ENCODE results near the gene MBD6. TPM values are rescaled to one million over a fixed set of nuclear protein-coding genes. Genes with fewer than 3 reads are reported as not detected.

Gene MBD6
- total and polyA plus RNA-seq, 2 donors, result 5.6 to 60.5 TPM

GRCh38 chr12:57549909-57550640 lies 27.5 kb downstream of the MBD6 start, which contains the start of gene KIF5A:
Gene KIF5A, plus strand, starts transcription at chr12:57550044. Its CDS starts 228 bp downstream, at chr12:57550272.
- H3K4me3 ChIP-seq (ENCODE audit: low read length in 2 of 2), result peak within 1 kb of the TSS; percentile 6 to 47
- 9% methylated on average over 52 of the region's 52 CpGs for WGBS
- peaks cover 0 to 8% of the 10 kb centered on the region in 2 donors for H3K9me3 ChIP-seq (ENCODE audit: control insufficient read depth in 2 of 2, insufficient read depth in 1 of 2, low read length in 1 of 2)
- H3K27me3 ChIP-seq (ENCODE audit: control insufficient read depth in 2 of 2, insufficient read depth in 1 of 2, low read length in 1 of 2), result peaks cover 21 to 77% of the 10 kb centered on the region in 2 donors
- DNase-seq (ENCODE audit: low read depth in 6 of 9, low spot score in 9 of 9), result peak in 3 of 9 donors; percentile 37 to 53 (median 48)
- peaks cover 12 to 23% of the 10 kb centered on the region in 2 donors for H3K4me1 ChIP-seq (ENCODE audit: control insufficient read depth in 2 of 2, insufficient read depth in 2 of 2, low read length in 2 of 2)
- H3K36me3 ChIP-seq (ENCODE audit: control insufficient read depth in 2 of 2, insufficient read depth in 2 of 2, low read length in 1 of 2), result no peaks in the 10 kb centered on the region
- no peak within 1 kb of the TSS for H3K27ac ChIP-seq (ENCODE audit: low read depth in 1 of 2, low read length in 1 of 2)

GRCh38 chr12:57550641-57551549 lies 28.3 kb downstream of the MBD6 start:
- H3K9me3 ChIP-seq (ENCODE audit: control insufficient read depth in 2 of 2, insufficient read depth in 1 of 2, low read length in 1 of 2), result peaks cover 0 to 8% of the 10 kb centered on the region in 2 donors
- WGBS, result 80% methylated on average over 7 of the region's 7 CpGs
- peaks cover 9 to 18% of the 10 kb centered on the region in 2 donors for H3K4me1 ChIP-seq (ENCODE audit: control insufficient read depth in 2 of 2, insufficient read depth in 2 of 2, low read length in 2 of 2)
- H3K27me3 ChIP-seq (ENCODE audit: control insufficient read depth in 2 of 2, insufficient read depth in 1 of 2, low read length in 1 of 2), result peaks cover 21 to 77% of the 10 kb centered on the region in 2 donors
- H3K36me3 ChIP-seq (ENCODE audit: control insufficient read depth in 2 of 2, insufficient read depth in 2 of 2, low read length in 1 of 2), result no peaks in the 10 kb centered on the region
- no peak overlapping the region for H3K27ac ChIP-seq (ENCODE audit: low read depth in 1 of 2, low read length in 1 of 2)
- no peak overlapping the region for H3K4me3 ChIP-seq (ENCODE audit: low read length in 2 of 2)
- no peak for DNase-seq (ENCODE audit: low read depth in 6 of 9, low spot score in 9 of 9)

- Histone ChIP-seq H3K36me3 (ENCODE audit: control insufficient read depth in 2 of 2, insufficient read depth in 2 of 2, low read length in 1 of 2) (no peaks in the 10 kb centered on the region), H3K9me3 (ENCODE audit: control insufficient read depth in 2 of 2, insufficient read depth in 1 of 2, low read length in 1 of 2) (peaks cover 0 to 5% of the 10 kb centered on the region in 2 donors), H3K27ac (ENCODE audit: low read depth in 1 of 2, low read length in 1 of 2) (no peak overlapping the region), H3K27me3 (ENCODE audit: control insufficient read depth in 2 of 2, insufficient read depth in 1 of 2, low read length in 1 of 2) (peaks cover 21 to 77% of the 10 kb centered on the region in 2 donors), H3K4me1 (ENCODE audit: control insufficient read depth in 2 of 2, insufficient read depth in 2 of 2, low read length in 2 of 2) (peaks cover 3 to 12% of the 10 kb centered on the region in 2 donors), H3K4me3 (ENCODE audit: low read length in 2 of 2) (no peak overlapping the region)
- WGBS, result 95% methylated on average over 3 of the region's 3 CpGs
- no peak for DNase-seq (ENCODE audit: low read depth in 6 of 9, low spot score in 9 of 9)
Measured at GRCh38 chr12:57551637-57552305, 29.1 kb downstream of the MBD6 start.

GRCh38 chr12:57552306-57552651 lies 29.7 kb downstream of the MBD6 start:
- H3K36me3 ChIP-seq (ENCODE audit: control insufficient read depth in 2 of 2, insufficient read depth in 2 of 2, low read length in 1 of 2), result no peaks in the 10 kb centered on the region
- DNase-seq (ENCODE audit: low read depth in 6 of 9, low spot score in 9 of 9), result no peak
- H3K27ac ChIP-seq (ENCODE audit: low read depth in 1 of 2, low read length in 1 of 2), result no peak overlapping the region
- H3K27me3 ChIP-seq (ENCODE audit: control insufficient read depth in 2 of 2, insufficient read depth in 1 of 2, low read length in 1 of 2), result peaks cover 21 to 77% of the 10 kb centered on the region in 2 donors
- 92% methylated on average over 2 of the region's 2 CpGs for WGBS
- H3K9me3 ChIP-seq (ENCODE audit: control insufficient read depth in 2 of 2, insufficient read depth in 1 of 2, low read length in 1 of 2), result peaks cover 0 to 2% of the 10 kb centered on the region in 2 donors
- no peak overlapping the region for H3K4me3 ChIP-seq (ENCODE audit: low read length in 2 of 2)
- H3K4me1 ChIP-seq (ENCODE audit: control insufficient read depth in 2 of 2, insufficient read depth in 2 of 2, low read length in 2 of 2), result peaks cover 3 to 10% of the 10 kb centered on the region in 2 donors

- Histone ChIP-seq H3K4me3 (ENCODE audit: low read length in 2 of 2) (no peak overlapping the region), H3K27ac (ENCODE audit: low read depth in 1 of 2, low read length in 1 of 2) (no peak overlapping the region), H3K4me1 (ENCODE audit: control insufficient read depth in 2 of 2, insufficient read depth in 2 of 2, low read length in 2 of 2) (peaks cover 3 to 10% of the 10 kb centered on the region in 2 donors), H3K27me3 (ENCODE audit: control insufficient read depth in 2 of 2, insufficient read depth in 1 of 2, low read length in 1 of 2) (peaks cover 19 to 71% of the 10 kb centered on the region in 2 donors), H3K36me3 (ENCODE audit: control insufficient read depth in 2 of 2, insufficient read depth in 2 of 2, low read length in 1 of 2) (no peaks in the 10 kb centered on the region), H3K9me3 (ENCODE audit: control insufficient read depth in 2 of 2, insufficient read depth in 1 of 2, low read length in 1 of 2) (peaks cover 0 to 2% of the 10 kb centered on the region in 2 donors)
- DNase-seq (ENCODE audit: low read depth in 6 of 9, low spot score in 9 of 9), result no peak
- WGBS, result 85% methylated on average over 6 of the region's 6 CpGs
Measured at GRCh38 chr12:57552835-57553313, 30.2 kb downstream of the MBD6 start.

GRCh38 chr12:57553343-57554202 lies 30.9 kb downstream of the MBD6 start:
- peaks cover 0 to 2% of the 10 kb centered on the region in 2 donors for H3K9me3 ChIP-seq (ENCODE audit: control insufficient read depth in 2 of 2, insufficient read depth in 1 of 2, low read length in 1 of 2)
- no peaks in the 10 kb centered on the region for H3K36me3 ChIP-seq (ENCODE audit: control insufficient read depth in 2 of 2, insufficient read depth in 2 of 2, low read length in 1 of 2)
- 90% methylated on average over 7 of the region's 7 CpGs for WGBS
- DNase-seq (ENCODE audit: low read depth in 6 of 9, low spot score in 9 of 9), result no peak
- H3K4me1 ChIP-seq (ENCODE audit: control insufficient read depth in 2 of 2, insufficient read depth in 2 of 2, low read length in 2 of 2), result peaks cover 3 to 10% of the 10 kb centered on the region in 2 donors
- H3K27me3 ChIP-seq (ENCODE audit: control insufficient read depth in 2 of 2, insufficient read depth in 1 of 2, low read length in 1 of 2), result peaks cover 15 to 64% of the 10 kb centered on the region in 2 donors
- no peak overlapping the region for H3K27ac ChIP-seq (ENCODE audit: low read depth in 1 of 2, low read length in 1 of 2)
- no peak overlapping the region for H3K4me3 ChIP-seq (ENCODE audit: low read length in 2 of 2)

GRCh38 chr12:57554453-57554852 lies 31.8 kb downstream of the MBD6 start:
- no peak overlapping the region for H3K4me3 ChIP-seq (ENCODE audit: low read length in 2 of 2)
- H3K9me3 ChIP-seq (ENCODE audit: control insufficient read depth in 2 of 2, insufficient read depth in 1 of 2, low read length in 1 of 2), result peaks cover 0 to 2% of the 10 kb centered on the region in 2 donors
- H3K27ac ChIP-seq (ENCODE audit: low read depth in 1 of 2, low read length in 1 of 2), result no peak overlapping the region
- DNase-seq (ENCODE audit: low read depth in 6 of 9, low spot score in 9 of 9), result no peak
- peaks cover 6 to 55% of the 10 kb centered on the region in 2 donors for H3K27me3 ChIP-seq (ENCODE audit: control insufficient read depth in 2 of 2, insufficient read depth in 1 of 2, low read length in 1 of 2)
- no peaks in the 10 kb centered on the region for H3K36me3 ChIP-seq (ENCODE audit: control insufficient read depth in 2 of 2, insufficient read depth in 2 of 2, low read length in 1 of 2)
- WGBS, result 98% methylated on average over 2 of the region's 2 CpGs
- H3K4me1 ChIP-seq (ENCODE audit: control insufficient read depth in 2 of 2, insufficient read depth in 2 of 2, low read length in 2 of 2), result peaks cover 3 to 8% of the 10 kb centered on the region in 2 donors

GRCh38 chr12:57554897-57555296 lies 32.3 kb downstream of the MBD6 start:
- H3K4me1 ChIP-seq (ENCODE audit: control insufficient read depth in 2 of 2, insufficient read depth in 2 of 2, low read length in 2 of 2), result peaks cover 3 to 5% of the 10 kb centered on the region in 2 donors
- peaks cover 4 to 51% of the 10 kb centered on the region in 2 donors for H3K27me3 ChIP-seq (ENCODE audit: control insufficient read depth in 2 of 2, insufficient read depth in 1 of 2, low read length in 1 of 2)
- no peak overlapping the region for H3K27ac ChIP-seq (ENCODE audit: low read depth in 1 of 2, low read length in 1 of 2)
- peaks cover 0 to 2% of the 10 kb centered on the region in 2 donors for H3K9me3 ChIP-seq (ENCODE audit: control insufficient read depth in 2 of 2, insufficient read depth in 1 of 2, low read length in 1 of 2)
- 98% methylated on average over 1 of the region's 1 CpG for WGBS
- no peaks in the 10 kb centered on the region for H3K36me3 ChIP-seq (ENCODE audit: control insufficient read depth in 2 of 2, insufficient read depth in 2 of 2, low read length in 1 of 2)
- DNase-seq (ENCODE audit: low read depth in 6 of 9, low spot score in 9 of 9), result no peak
- H3K4me3 ChIP-seq (ENCODE audit: low read length in 2 of 2), result no peak overlapping the region

Data from thymus (tissue), 11 donors.